RWPE2 (cell line): Measurements from ENCODE around the gene CUBN.
A peak's percentile ranks its signal among the peaks of the same experiment; 100 is the strongest.
"Not testable (repeated sequence)": the region's sequence is repeated elsewhere in the genome, so short reads cannot be mapped to it uniquely, and the experiment has no call there.

ENCODE experiments used
- ATAC-seq: fragments of 200-7000 bp; cut with Tn5 transposase; 3 replicates; pipeline ENCODE4 v1.9.1; 2021; ENCODE audit warnings: low read depth
- DNase-seq: peaks from one replicate; pipeline ENCODE4 v3.0.0-alpha.2; 2020; ENCODE audit warnings: low spot score
- H3K27ac ChIP-seq: fragments of 450-650 bp; 2 replicates; pipeline ENCODE4 v1.5.1; 2017; ENCODE audit warnings: mild to moderate bottlenecking; ENCODE audit not compliant: poor library complexity, severe bottlenecking
- H3K27me3 ChIP-seq: fragments of 250-450 bp; sonication (Bioruptor Pico); 2 replicates; pipeline ENCODE4 v1.5.1; 2021; ENCODE audit warnings: mild to moderate bottlenecking, moderate library complexity; ENCODE audit not compliant: insufficient read depth, poor library complexity, severe bottlenecking
- H3K36me3 ChIP-seq: fragments of 250-450 bp; sonication (Bioruptor Pico); 2 replicates; pipeline ENCODE4 v1.5.1; 2020; ENCODE audit warnings: low read depth, mild to moderate bottlenecking, moderate library complexity
- H3K4me1 ChIP-seq: fragments of 250-450 bp; sonication (Bioruptor Pico); 2 replicates; pipeline ENCODE4 v1.5.1; 2021; ENCODE audit warnings: mild to moderate bottlenecking, moderate library complexity; ENCODE audit not compliant: insufficient read depth, poor library complexity, severe bottlenecking
- H3K4me3 ChIP-seq: fragments of 250-450 bp; sonication (Bioruptor Pico); 2 replicates; pipeline ENCODE4 v1.5.1; 2021; ENCODE audit warnings: mild to moderate bottlenecking, moderate library complexity; ENCODE audit not compliant: severe bottlenecking
- H3K9me3 ChIP-seq: fragments of 250-450 bp; sonication (Bioruptor Pico); 2 replicates; pipeline ENCODE4 v1.5.1; 2021; ENCODE audit warnings: mild to moderate bottlenecking, moderate library complexity; ENCODE audit not compliant: severe bottlenecking
- CTCF ChIP-seq: fragments of 450-650 bp; IDR thresholded peaks from one replicate; pipeline ENCODE4 v1.5.1; 2017; ENCODE audit warnings: mild to moderate bottlenecking, moderate library complexity; ENCODE audit not compliant: poor library complexity, severe bottlenecking

The CUBN gene

GRCh38 chr10:17119845-17120244 lies 9.8 kb downstream of the CUBN start:
- H3K27me3 ChIP-seq = no peaks in the 10 kb centered on the region
- H3K4me3 ChIP-seq = no peak overlapping the region
- no peaks in the 10 kb centered on the region for H3K9me3 ChIP-seq
- TF ChIP-seq CTCF = no peak
- H3K36me3 ChIP-seq = no peaks in the 10 kb centered on the region
- H3K4me1 ChIP-seq = peaks cover 11% of the 10 kb centered on the region
- H3K27ac ChIP-seq = no peak overlapping the region
- DNase-seq (no peak), ATAC-seq (no peak)

- Histone ChIP-seq H3K4me1 (peaks cover 15% of the 10 kb centered on the region), H3K27me3 (no peaks in the 10 kb centered on the region), H3K4me3 (no peak overlapping the region), H3K36me3 (no peaks in the 10 kb centered on the region), H3K9me3 (no peaks in the 10 kb centered on the region), H3K27ac (peak overlapping the region; percentile 55)
- no peak for TF ChIP-seq CTCF
- DNase-seq (no peak), ATAC-seq (no peak)
These were observed 13.4 kb downstream of the CUBN start for GRCh38 chr10:17116193-17116592.

GRCh38 chr10:17115683-17116082 lies 13.9 kb downstream of the CUBN start:
- Histone ChIP-seq H3K9me3 (no peaks in the 10 kb centered on the region), H3K4me1 (peaks cover 15% of the 10 kb centered on the region), H3K36me3 (no peaks in the 10 kb centered on the region), H3K27ac (peak overlapping the region; percentile 55), H3K4me3 (no peak overlapping the region), H3K27me3 (no peaks in the 10 kb centered on the region)
- ATAC-seq (peak; percentile 85), DNase-seq (no peak)
- TF ChIP-seq CTCF = no peak

- not testable (repeated sequence) for H3K36me3 ChIP-seq, H3K4me3 ChIP-seq, DNase-seq, H3K27me3 ChIP-seq, H3K9me3 ChIP-seq
- peak; percentile 67; the same call in 2 of the 3 replicates for ATAC-seq
- Histone ChIP-seq H3K27ac (peak overlapping the region; percentile 55), H3K4me1 (peaks cover 15% of the 10 kb centered on the region)
These were observed 14.7 kb downstream of the CUBN start for GRCh38 chr10:17114878-17115444.

GRCh38 chr10:17113889-17114540 lies 15.6 kb downstream of the CUBN start:
- Histone ChIP-seq H3K27me3 (no peaks in the 10 kb centered on the region), H3K4me1 (peaks cover 20% of the 10 kb centered on the region), H3K4me3 (no peak overlapping the region), H3K9me3 (no peaks in the 10 kb centered on the region), H3K27ac (peak overlapping the region; percentile 55), H3K36me3 (no peaks in the 10 kb centered on the region)
- no peak for DNase-seq
- TF ChIP-seq CTCF = no peak
- ATAC-seq = no peak
